SH-SY5Y (cell line): ENCODE results near the gene ELOVL1.

ENCODE experiments used
- GATA2 ChIP-seq: IDR thresholded peaks from 2 replicates; pipeline ENCODE4 v1.6.1; 2011; ENCODE audit warnings: mild to moderate bottlenecking, low read depth, low read length
- GATA3 ChIP-seq: IDR thresholded peaks from 2 replicates; pipeline ENCODE4 v1.6.1; 2011; ENCODE audit warnings: low read depth, mild to moderate bottlenecking, low read length, moderate library complexity

ELOVL1 gene

DNA sequence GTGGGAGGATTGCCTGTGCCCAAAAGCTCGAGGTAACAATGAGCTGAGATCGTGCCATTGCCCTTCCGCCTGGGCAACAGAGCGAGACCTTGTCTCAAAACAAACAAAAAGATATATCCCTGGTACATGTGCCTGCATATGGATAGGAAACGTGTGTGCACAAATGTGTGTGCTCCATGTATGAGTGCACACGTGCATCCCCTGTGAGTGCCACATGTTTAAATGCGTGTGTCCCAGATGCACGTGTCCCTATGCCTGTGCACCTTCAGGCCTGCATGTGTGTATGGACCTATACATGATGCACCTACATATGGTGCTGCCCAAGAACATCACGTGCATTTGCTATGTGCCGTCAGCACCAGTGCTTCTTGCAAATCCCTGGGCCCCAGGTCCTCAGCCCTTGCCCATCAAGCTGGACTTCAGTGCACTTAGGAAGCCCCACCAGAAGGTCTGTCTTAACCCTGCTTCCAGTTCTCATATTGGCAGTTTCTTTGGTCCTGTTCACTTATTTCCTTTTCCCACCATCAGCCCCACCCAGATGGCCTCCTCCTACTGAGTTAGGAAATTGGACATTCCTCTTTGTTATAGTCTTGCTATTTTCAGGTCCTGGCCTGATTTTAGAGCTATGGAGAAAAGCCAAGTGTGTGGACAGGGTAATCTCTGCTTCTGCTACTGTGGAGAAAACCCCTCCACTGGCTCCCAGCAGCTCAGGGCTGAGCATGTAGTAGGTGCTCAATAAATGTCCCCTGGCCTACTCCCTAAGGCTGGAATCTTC is 51.7 kb downstream of the ELOVL1 start:
- TF ChIP-seq GATA3 = no peak

DNA sequence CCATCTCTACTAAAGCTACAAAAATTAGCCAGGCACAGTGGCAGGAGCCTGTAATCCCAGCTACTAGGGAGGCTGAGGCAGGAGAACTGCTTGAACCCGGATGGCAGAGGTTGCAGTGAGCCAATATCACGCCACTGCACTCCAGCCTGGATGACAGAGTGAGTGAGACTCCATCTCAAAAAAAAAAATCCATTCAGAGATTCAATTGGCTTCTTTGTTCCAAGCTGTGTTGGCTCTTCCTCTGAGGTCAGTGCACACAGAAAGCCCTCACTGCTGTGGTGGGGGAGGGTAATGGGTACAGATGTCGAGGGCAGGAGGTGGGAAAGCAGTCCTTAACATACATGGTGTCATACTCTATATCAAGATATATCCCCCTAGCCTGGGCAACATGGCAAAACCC is 52.3 kb downstream of the ELOVL1 start:
- TF ChIP-seq GATA2 (no peak), GATA3 (no peak)

DNA sequence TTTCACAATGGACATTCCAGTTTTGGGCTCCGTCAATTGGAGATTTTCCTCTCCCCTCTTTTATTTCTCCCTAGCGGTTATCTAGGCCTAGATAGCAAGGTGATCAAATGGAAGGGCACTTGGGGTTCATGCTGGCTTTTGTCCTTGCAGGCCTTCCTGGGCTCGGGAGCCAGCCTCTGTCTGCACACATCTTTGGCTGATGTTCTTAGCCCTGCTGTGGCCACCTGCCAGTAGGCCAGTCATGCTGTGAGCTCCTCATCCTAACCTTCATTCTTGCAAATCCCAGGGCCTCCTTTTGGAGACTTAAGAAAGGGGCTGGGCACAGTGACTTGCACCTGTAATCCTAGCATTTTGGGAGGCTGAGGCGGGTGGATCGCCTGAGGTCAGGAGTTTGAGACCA is 53.6 kb downstream of the ELOVL1 start:
- TF ChIP-seq GATA2 (no peak), GATA3 (no peak)

DNA sequence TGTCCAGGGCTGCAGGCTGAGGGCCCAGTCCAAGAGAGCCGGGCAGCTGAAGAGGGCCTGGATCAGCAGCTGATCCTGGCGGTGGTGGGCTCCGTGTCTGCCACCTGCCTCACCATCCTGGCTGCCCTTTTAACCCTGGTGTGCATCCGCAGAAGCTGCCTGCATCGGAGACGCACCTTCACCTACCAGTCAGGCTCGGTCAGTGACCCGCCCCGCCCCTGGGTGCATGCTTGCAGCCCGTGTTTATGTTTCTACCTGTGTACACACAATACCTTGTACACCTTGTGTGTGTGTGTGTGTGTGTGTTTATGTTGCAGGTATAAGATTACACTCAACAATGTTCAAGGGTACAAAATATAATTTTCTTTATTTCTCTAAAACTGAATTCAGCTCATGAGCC is 54.0 kb downstream of the ELOVL1 start:
- TF ChIP-seq GATA3 = no peak
- TF ChIP-seq GATA2 = no peak
